HPDE6-E6E7 (cell line): ENCODE results near the gene ANKRD2.
"Not testable (repeated sequence)": the region's sequence is repeated elsewhere in the genome, so short reads cannot be mapped to it uniquely, and the experiment has no call there.

Experiments used
- DNase-seq: peaks from one replicate; pipeline ENCODE4 v3.0.0; 2011; ENCODE audit warnings: missing footprints; ENCODE audit errors: extremely low spot score

Gene ANKRD2

GRCh38 chr10:97546456-97547270 is 25.9 kb upstream of the ANKRD2 start:
- DNase-seq = no peak

- no peak for DNase-seq
Observed at GRCh38 chr10:97547271-97547600, 25.3 kb upstream of the ANKRD2 start.

- DNase-seq = no peak
Observed at GRCh38 chr10:97547962-97548361, 24.6 kb upstream of the ANKRD2 start.

- no peak for DNase-seq
Observed at GRCh38 chr10:97548828-97549455, 23.6 kb upstream of the ANKRD2 start.

GRCh38 chr10:97549587-97550322 is 22.8 kb upstream of the ANKRD2 start:
- no peak for DNase-seq

GRCh38 chr10:97550336-97551149 is 22.0 kb upstream of the ANKRD2 start:
- DNase-seq = no peak

GRCh38 chr10:97551271-97551670 is 21.3 kb upstream of the ANKRD2 start:
- no peak for DNase-seq

GRCh38 chr10:97553575-97554031 is 19.0 kb upstream of the ANKRD2 start:
- peak; percentile 67 for DNase-seq

- not testable (repeated sequence) for DNase-seq
Observed at GRCh38 chr10:97554336-97554735, 18.2 kb upstream of the ANKRD2 start.

- DNase-seq = not testable (repeated sequence)
Observed at GRCh38 chr10:97555541-97555940, 17.0 kb upstream of the ANKRD2 start.

GRCh38 chr10:97560731-97561381 is 11.7 kb upstream of the ANKRD2 start:
- DNase-seq = not testable (repeated sequence)

- not testable (repeated sequence) for DNase-seq
Observed at GRCh38 chr10:97561386-97562077, 11.0 kb upstream of the ANKRD2 start.

GRCh38 chr10:97562329-97562728 is 10.2 kb upstream of the ANKRD2 start:
- DNase-seq = not testable (repeated sequence)

- DNase-seq = no peak
Observed at GRCh38 chr10:97563337-97563736, 9.2 kb upstream of the ANKRD2 start.

- DNase-seq = no peak
Observed at GRCh38 chr10:97564776-97565175, 7.8 kb upstream of the ANKRD2 start.

GRCh38 chr10:97566336-97566996 is 6.1 kb upstream of the ANKRD2 start:
- no peak for DNase-seq

GRCh38 chr10:97567891-97568290 is 4.7 kb upstream of the ANKRD2 start:
- DNase-seq = no peak

- no peak for DNase-seq
Observed at GRCh38 chr10:97570146-97570788, 2.3 kb upstream of the ANKRD2 start.

GRCh38 chr10:97570789-97571471 is 1.6 kb upstream of the ANKRD2 start:
- no peak for DNase-seq
